Activated CD8-positive, alpha-beta T cell treated with anti-CD3 and anti-CD28 coated beads for 36 hours (primary cell): ENCODE measurements around the gene SMIM14. TPM values are rescaled to one million over a fixed set of nuclear protein-coding genes. Genes with fewer than 3 reads are reported as not detected.
"Not testable (repeated sequence)": the region's sequence is repeated elsewhere in the genome, so short reads cannot be mapped to it uniquely, and the experiment has no call there.

ENCODE experiments used
- ATAC-seq: fragments of 200-7000 bp; cut with Tn5 transposase; one replicate; pipeline ENCODE4 v1.10.0; 2021; ENCODE audit warnings: mild to moderate bottlenecking, moderate library complexity
- CTCF ChIA-PET: fragments of 350-600 bp; sonication (Branson Sonifier 250); formaldehyde crosslinking; loops from one replicate; lab custom pipeline; 2021; ENCODE audit warnings: antibody characterized with exemption; lab: Charles Lee
- POLR2A ChIA-PET: fragments of 350-600 bp; sonication (Branson Sonifier 250); formaldehyde crosslinking; loops from one replicate; lab custom pipeline; 2021; ENCODE audit warnings: antibody characterized with exemption; lab: Charles Lee
- DNase-seq: peaks from one replicate; pipeline ENCODE4 v3.0.0-alpha.2; 2020
- H3K27ac Mint-ChIP-seq: one replicate; pipeline ENCODE4 v1.8.0; 2021; ENCODE audit warnings: mild to moderate bottlenecking, mixed read lengths
- H3K27me3 Mint-ChIP-seq: one replicate; pipeline ENCODE4 v1.8.0; 2021; ENCODE audit warnings: mixed read lengths
- H3K36me3 Mint-ChIP-seq: one replicate; pipeline ENCODE4 v1.8.0; 2021; ENCODE audit warnings: low read depth, mixed read lengths
- H3K4me1 Mint-ChIP-seq: one replicate; pipeline ENCODE4 v1.8.0; 2021; ENCODE audit warnings: low read depth, mixed read lengths
- H3K4me3 Mint-ChIP-seq: one replicate; pipeline ENCODE4 v1.8.0; 2021; ENCODE audit warnings: mild to moderate bottlenecking, moderate library complexity, mixed read lengths
- H3K9me3 Mint-ChIP-seq: one replicate; pipeline ENCODE4 v1.8.0; 2021; ENCODE audit warnings: mixed read lengths
- intact Hi-C: fragments of 100-400 bp; cut with micrococcal nuclease; formaldehyde crosslinking; loops from one replicate; pipeline ENCODE4 v1.10.0; 2022
- total RNA-seq, 2 experiments: library from RNA; stranded (reverse); gene quantifications; one replicate each; pipeline ENCODE4 v1.2.3, GENCODE V29; 2021
- TF ChIP-seq, protein P1 (sequence below): fragments of 200-600 bp; IDR thresholded peaks from one replicate; pipeline ENCODE4 v1.8.0; 2022; ENCODE audit warnings: antibody characterized with exemption, mild to moderate bottlenecking

SMIM14 gene
- total RNA-seq, 2 experiments from 2014 or later, result 0.87 to 2.0 TPM

DNA sequence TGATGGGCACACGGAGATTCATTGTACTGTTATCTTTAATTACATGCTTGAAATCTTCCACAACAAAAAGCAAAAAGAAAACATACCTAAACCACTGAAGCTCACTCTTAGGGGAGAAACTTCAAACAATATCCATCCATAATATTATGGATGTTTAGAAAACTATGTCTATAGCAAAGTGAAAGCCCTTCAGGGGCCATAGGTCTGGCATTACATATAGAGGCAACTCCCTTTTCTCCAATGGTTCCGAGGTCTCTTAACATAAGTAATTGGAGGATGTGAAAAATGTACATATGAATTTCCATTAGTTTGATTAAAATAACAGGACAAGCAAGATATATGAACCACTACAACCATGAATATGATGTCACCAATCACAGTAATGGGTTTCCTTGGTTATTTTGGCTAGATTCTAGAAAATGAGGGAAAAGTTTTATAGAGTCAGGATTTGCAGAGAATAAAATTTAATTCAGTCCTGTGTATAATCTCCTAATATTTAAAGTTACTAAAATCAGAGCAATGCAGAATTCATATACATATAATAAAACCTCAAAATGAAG is 122.2 kb downstream of the SMIM14 start:
- Mint-ChIP-seq H3K27ac (no peak overlapping the region), H3K4me3 (no peak overlapping the region), H3K4me1 (no peaks in the 10 kb centered on the region), H3K27me3 (no peaks in the 10 kb centered on the region), H3K9me3 (no peaks in the 10 kb centered on the region), H3K36me3 (peaks cover 4% of the 10 kb centered on the region)
- ChIA-PET POLR2A (interaction anchor here (0.6 kb wide), 1 partner anchor 55 kb away, joined by 3 read pairs; no protein-coding TSS in a partner anchor), CTCF (no interaction called here)
- TF ChIP-seq, protein P1, sequence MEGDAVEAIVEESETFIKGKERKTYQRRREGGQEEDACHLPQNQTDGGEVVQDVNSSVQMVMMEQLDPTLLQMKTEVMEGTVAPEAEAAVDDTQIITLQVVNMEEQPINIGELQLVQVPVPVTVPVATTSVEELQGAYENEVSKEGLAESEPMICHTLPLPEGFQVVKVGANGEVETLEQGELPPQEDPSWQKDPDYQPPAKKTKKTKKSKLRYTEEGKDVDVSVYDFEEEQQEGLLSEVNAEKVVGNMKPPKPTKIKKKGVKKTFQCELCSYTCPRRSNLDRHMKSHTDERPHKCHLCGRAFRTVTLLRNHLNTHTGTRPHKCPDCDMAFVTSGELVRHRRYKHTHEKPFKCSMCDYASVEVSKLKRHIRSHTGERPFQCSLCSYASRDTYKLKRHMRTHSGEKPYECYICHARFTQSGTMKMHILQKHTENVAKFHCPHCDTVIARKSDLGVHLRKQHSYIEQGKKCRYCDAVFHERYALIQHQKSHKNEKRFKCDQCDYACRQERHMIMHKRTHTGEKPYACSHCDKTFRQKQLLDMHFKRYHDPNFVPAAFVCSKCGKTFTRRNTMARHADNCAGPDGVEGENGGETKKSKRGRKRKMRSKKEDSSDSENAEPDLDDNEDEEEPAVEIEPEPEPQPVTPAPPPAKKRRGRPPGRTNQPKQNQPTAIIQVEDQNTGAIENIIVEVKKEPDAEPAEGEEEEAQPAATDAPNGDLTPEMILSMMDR, result no peak
- DNase-seq, result no peak
- intact Hi-C loops, result no loop called here
- ATAC-seq, result no peak

DNA sequence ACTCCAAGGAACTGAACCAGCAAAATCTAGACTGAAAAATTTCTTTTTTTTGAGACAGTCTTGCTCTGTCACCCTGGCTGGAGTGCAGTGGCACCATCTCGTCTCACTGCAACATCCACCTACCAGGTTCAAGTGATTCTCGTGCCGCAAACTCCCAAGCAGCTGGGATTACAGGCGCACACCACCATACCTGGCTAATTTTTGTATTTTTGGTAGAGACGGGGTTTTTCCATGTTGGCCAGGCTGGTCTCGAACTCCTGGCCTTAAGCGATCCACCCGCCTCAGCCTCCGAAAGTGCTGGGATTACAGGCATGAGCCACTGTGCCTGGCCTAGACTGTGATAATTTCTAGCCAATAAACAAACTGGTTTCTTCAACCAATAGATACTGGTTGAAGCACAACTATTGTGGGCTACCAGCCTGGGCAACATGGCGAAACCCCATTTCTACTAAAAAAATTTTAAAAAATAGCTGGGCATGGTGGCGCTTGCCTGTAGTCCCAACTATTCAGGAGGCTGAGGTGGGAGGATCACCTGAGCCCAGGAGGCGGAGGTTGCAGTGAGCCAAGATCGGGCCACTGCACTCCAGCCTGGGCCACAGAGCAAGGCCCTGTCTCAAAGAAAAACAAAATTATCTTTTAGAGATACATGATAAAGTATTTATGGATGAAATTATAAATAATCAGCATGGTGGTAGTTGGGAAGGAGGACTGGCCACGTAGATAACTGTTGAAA is 122.8 kb downstream of the SMIM14 start:
- H3K4me1 Mint-ChIP-seq, DNase-seq, H3K27me3 Mint-ChIP-seq, H3K27ac Mint-ChIP-seq, H3K36me3 Mint-ChIP-seq, H3K9me3 Mint-ChIP-seq, intact Hi-C loops, H3K4me3 Mint-ChIP-seq, ATAC-seq, CTCF ChIA-PET: not testable (repeated sequence)
- POLR2A ChIA-PET, result interaction anchor here (0.8 kb wide), 1 partner anchor 11 kb away, joined by 3 read pairs; the partner anchor contains the start of gene UGDH

DNA sequence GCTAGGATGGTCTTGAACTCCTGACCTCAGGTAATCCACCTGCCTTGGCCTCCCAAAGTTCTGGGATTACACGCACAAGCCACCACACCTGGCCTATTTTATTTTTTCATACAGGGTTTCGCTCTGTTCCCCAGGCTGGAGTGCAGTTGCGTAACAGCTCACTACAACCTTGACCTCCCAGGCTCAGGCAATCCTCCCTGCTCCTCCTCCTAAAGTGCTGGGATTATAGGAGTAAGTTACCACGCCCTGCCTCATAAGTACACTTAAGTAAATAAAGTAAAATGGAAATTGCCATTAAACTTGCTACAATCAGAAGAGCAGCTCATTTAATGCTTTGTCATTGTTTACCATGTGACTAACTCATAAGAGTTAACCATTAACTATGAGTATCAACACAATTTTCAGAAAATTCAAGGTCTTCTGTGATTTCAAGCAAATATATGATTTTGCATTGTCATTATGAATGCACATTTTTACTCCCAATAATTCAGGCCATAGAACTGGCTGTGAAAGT is 123.7 kb downstream of the SMIM14 start:
- no peak overlapping the region for H3K27ac Mint-ChIP-seq
- no peaks in the 10 kb centered on the region for H3K27me3 Mint-ChIP-seq
- no peaks in the 10 kb centered on the region for H3K4me1 Mint-ChIP-seq
- no peak for DNase-seq
- intact Hi-C loops, result no loop called here
- H3K36me3 Mint-ChIP-seq, result peaks cover 4% of the 10 kb centered on the region
- no peak overlapping the region for H3K4me3 Mint-ChIP-seq
- POLR2A ChIA-PET, result interaction anchor here (0.8 kb wide), 1 partner anchor 12 kb away, joined by 3 read pairs; the partner anchor contains the start of gene UGDH
- ATAC-seq, result no peak
- H3K9me3 Mint-ChIP-seq, result no peaks in the 10 kb centered on the region
- TF ChIP-seq, protein P1, result no peak
- CTCF ChIA-PET, result interaction anchor here (0.6 kb wide), 1 partner anchor 84 kb away, joined by 3 read pairs; no protein-coding TSS in a partner anchor

DNA sequence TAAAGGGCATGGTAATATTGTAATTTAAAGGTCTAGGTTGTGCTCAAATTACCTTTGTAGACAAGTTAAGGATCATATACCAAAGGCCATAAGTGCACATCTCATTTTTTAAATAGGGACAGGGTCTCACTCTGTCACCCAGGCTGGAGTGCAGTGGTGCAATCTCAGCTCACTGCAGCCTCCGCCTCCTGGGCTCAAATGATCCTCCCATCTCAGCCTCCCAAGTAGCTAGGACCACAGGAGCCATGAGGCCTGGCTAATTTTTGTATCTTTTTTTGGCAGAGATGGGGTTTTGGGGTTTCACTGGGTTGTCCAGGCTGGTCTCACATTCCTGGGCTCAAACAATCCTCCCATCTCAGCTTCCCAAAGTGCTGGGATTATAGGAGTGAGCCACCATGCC is 124.4 kb downstream of the SMIM14 start:
- H3K9me3 Mint-ChIP-seq, H3K4me3 Mint-ChIP-seq, H3K4me1 Mint-ChIP-seq, intact Hi-C loops, H3K27me3 Mint-ChIP-seq, H3K36me3 Mint-ChIP-seq, POLR2A ChIA-PET, ATAC-seq, H3K27ac Mint-ChIP-seq, DNase-seq: not testable (repeated sequence)
- CTCF ChIA-PET, result interaction anchor here (0.6 kb wide), 1 partner anchor 84 kb away, joined by 3 read pairs; no protein-coding TSS in a partner anchor

DNA sequence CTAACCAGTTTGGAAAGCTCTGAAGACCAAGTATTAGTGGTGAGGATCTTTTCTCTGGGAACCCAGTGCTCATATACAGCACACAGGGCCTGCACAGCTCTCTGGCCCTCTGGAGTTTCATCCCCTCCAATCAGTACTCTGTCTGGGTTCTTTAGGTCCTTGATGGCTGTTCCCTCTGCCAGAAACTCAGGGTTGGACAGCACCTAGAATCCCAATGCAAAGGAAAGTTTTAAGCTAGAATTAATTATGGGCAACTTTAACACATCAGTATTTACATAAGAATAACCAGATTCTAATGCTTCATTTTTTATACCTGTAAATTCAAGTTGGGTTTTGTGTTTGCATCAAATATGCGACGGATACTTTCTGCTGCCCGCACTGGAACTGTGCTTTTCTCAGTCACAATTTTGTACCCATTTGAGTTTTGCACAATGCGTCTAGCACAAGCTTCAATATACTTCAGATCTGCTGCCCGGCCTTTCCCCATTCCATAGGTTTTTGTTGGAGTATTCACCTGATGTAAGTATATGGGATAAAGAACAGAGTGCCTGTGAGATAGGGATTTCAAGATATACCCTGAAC is 128.2 kb downstream of the SMIM14 start:
- TF ChIP-seq, protein P1, result no peak
- Mint-ChIP-seq H3K36me3 (peaks cover 12% of the 10 kb centered on the region), H3K4me1 (no peaks in the 10 kb centered on the region), H3K27ac (no peak overlapping the region), H3K4me3 (no peak overlapping the region), H3K9me3 (no peaks in the 10 kb centered on the region), H3K27me3 (no peaks in the 10 kb centered on the region)
- ATAC-seq, result no peak
- intact Hi-C loops, result no loop called here
- POLR2A ChIA-PET, result interaction anchor here (1.0 kb wide), 1 partner anchor 187 kb away, joined by 3 read pairs; the partner anchor contains the start of gene UBE2K
- CTCF ChIA-PET, result interaction anchor here (0.6 to 1.6 kb wide), 2 partner anchors 41 to 158 kb away, joined by 3 to 5 read pairs; no protein-coding TSS in a partner anchor
- no peak for DNase-seq
